Cardiac muscle cell (in vitro differentiated cells and primary cell): Measurements from ENCODE around the gene IRX3. TPM values are rescaled to one million over a fixed set of nuclear protein-coding genes. Genes with fewer than 3 reads are reported as not detected.

Source experiments
- DNase-seq, 2 donors: peaks; one replicate each; pipeline versions ENCODE4 v3.0.0 to v3.0.0-alpha.2; 2010 to 2017; ENCODE audit warnings: low read depth in 1 of 2, low spot score in 1 of 2
- H3K27ac ChIP-seq: fragments of 200-600 bp; sonication (generic); 2 replicates; pipeline ENCODE4 v1.5.1; 2016
- H3K27me3 ChIP-seq: fragments of 200-600 bp; sonication (generic); 2 replicates; pipeline ENCODE4 v1.6.0; 2016; ENCODE audit warnings: control low read depth
- H3K36me3 ChIP-seq: fragments of 200-600 bp; sonication (generic); 2 replicates; pipeline ENCODE4 v1.5.1; 2016; ENCODE audit warnings: control low read depth
- H3K4me1 ChIP-seq: fragments of 200-600 bp; sonication (generic); 2 replicates; pipeline ENCODE4 v1.8.1; 2017; ENCODE audit warnings: low read depth, mild to moderate bottlenecking, mixed run types
- H3K4me3 ChIP-seq: fragments of 200-600 bp; sonication (generic); 2 replicates; pipeline ENCODE4 v1.5.1; 2016; ENCODE audit warnings: mild to moderate bottlenecking
- H3K9me3 ChIP-seq: fragments of 200-600 bp; sonication (generic); 2 replicates; pipeline ENCODE4 v1.5.1; 2017; ENCODE audit warnings: low read depth, mild to moderate bottlenecking, control low read depth
- CTCF ChIP-seq: IDR thresholded peaks from 2 replicates; pipeline ENCODE4 v1.5.1; 2012; ENCODE audit warnings: low read depth, mild to moderate bottlenecking, low read length
- polyA plus RNA-seq: library from polyadenylated mRNA; unstranded; fragments of >200 nt; fragmentation: Nextera tagmentation; extraction: Ambion mirVana; gene quantifications from 2 replicates; pipeline ENCODE4 v1.2.1, GENCODE V29; 2016
- total RNA-seq: library from RNA; depleted of rRNA; stranded (reverse); fragments of >200 nt; gene quantifications from 2 replicates; pipeline ENCODE4 v1.2.3, GENCODE V29; 2016

IRX3 gene
- total and polyA plus RNA-seq, 2 experiments from 2014 or later: 190 to 209 TPM

- no peaks in the 10 kb centered on the region for H3K36me3 ChIP-seq
- no peak for TF ChIP-seq CTCF
- no peak overlapping the region for H3K4me3 ChIP-seq
- DNase-seq: peak in 1 of 2 donors; percentile 23
- no peaks in the 10 kb centered on the region for H3K27me3 ChIP-seq
- H3K9me3 ChIP-seq: no peaks in the 10 kb centered on the region
- no peak overlapping the region for H3K27ac ChIP-seq
- no peaks in the 10 kb centered on the region for H3K4me1 ChIP-seq
Measured at GRCh38 chr16:54326266-54326662, 39.7 kb upstream of the IRX3 start.

- TF ChIP-seq CTCF: no peak
- Histone ChIP-seq H3K27ac (no peak overlapping the region), H3K9me3 (no peaks in the 10 kb centered on the region), H3K36me3 (no peaks in the 10 kb centered on the region), H3K4me1 (no peaks in the 10 kb centered on the region), H3K4me3 (no peak overlapping the region), H3K27me3 (no peaks in the 10 kb centered on the region)
- no peak for DNase-seq
Measured at GRCh38 chr16:54325616-54326265, 39.2 kb upstream of the IRX3 start.

GRCh38 chr16:54324716-54325115, 38.1 kb upstream of the IRX3 start:
- no peak for DNase-seq
- Histone ChIP-seq H3K27me3 (no peaks in the 10 kb centered on the region), H3K4me3 (no peak overlapping the region), H3K4me1 (no peaks in the 10 kb centered on the region), H3K9me3 (no peaks in the 10 kb centered on the region), H3K27ac (no peak overlapping the region), H3K36me3 (no peaks in the 10 kb centered on the region)
- no peak for TF ChIP-seq CTCF

- H3K36me3 ChIP-seq: no peaks in the 10 kb centered on the region
- DNase-seq: no peak
- no peak for TF ChIP-seq CTCF
- H3K9me3 ChIP-seq: no peaks in the 10 kb centered on the region
- H3K4me1 ChIP-seq: no peaks in the 10 kb centered on the region
- no peaks in the 10 kb centered on the region for H3K27me3 ChIP-seq
- H3K27ac ChIP-seq: no peak overlapping the region
- H3K4me3 ChIP-seq: no peak overlapping the region
Measured at GRCh38 chr16:54320697-54321340, 34.2 kb upstream of the IRX3 start.

GRCh38 chr16:54318941-54319340, 32.4 kb upstream of the IRX3 start:
- no peak overlapping the region for H3K27ac ChIP-seq
- DNase-seq: no peak
- no peaks in the 10 kb centered on the region for H3K36me3 ChIP-seq
- no peak overlapping the region for H3K4me3 ChIP-seq
- no peaks in the 10 kb centered on the region for H3K27me3 ChIP-seq
- no peaks in the 10 kb centered on the region for H3K9me3 ChIP-seq
- TF ChIP-seq CTCF: no peak
- no peaks in the 10 kb centered on the region for H3K4me1 ChIP-seq
